Skeletal muscle tissue (tissue), 4 donors: ENCODE results near the gene RAPGEF4. TPM values are rescaled to one million over a fixed set of nuclear protein-coding genes. Genes with fewer than 3 reads are reported as not detected.
"Not testable (repeated sequence)": the region's sequence is repeated elsewhere in the genome, so short reads cannot be mapped to it uniquely, and the experiment has no call there.

ENCODE experiments used
- H3K27ac ChIP-seq: one replicate; pipeline ENCODE4 v1.7.0; 2013; ENCODE audit warnings: mild to moderate bottlenecking, low read depth, low read length, inconsistent platforms
- H3K27me3 ChIP-seq, 3 donors: one replicate each; pipeline ENCODE4 v1.7.0; 2013; ENCODE audit warnings: low read length in 3 of 3; ENCODE audit not compliant: control insufficient read depth in 3 of 3, insufficient read depth in 3 of 3
- H3K36me3 ChIP-seq, 3 donors: one replicate each; pipeline ENCODE4 v1.7.0; 2013; ENCODE audit warnings: low read length in 3 of 3; ENCODE audit not compliant: control insufficient read depth in 3 of 3, insufficient read depth in 3 of 3
- H3K4me1 ChIP-seq, 3 donors: one replicate each; pipeline ENCODE4 v1.7.0; 2013; ENCODE audit warnings: low read length in 3 of 3, mild to moderate bottlenecking in 3 of 3; ENCODE audit not compliant: control insufficient read depth in 3 of 3, insufficient read depth in 3 of 3
- H3K4me3 ChIP-seq, 3 donors: one replicate each; pipeline ENCODE4 v1.7.0; 2013; ENCODE audit warnings: low read length in 3 of 3
- H3K9ac ChIP-seq, 3 donors: one replicate each; pipeline ENCODE4 v1.7.0; 2013; ENCODE audit warnings: low read length in 3 of 3, mild to moderate bottlenecking in 3 of 3, moderate library complexity in 2 of 3, low read depth in 1 of 3
- H3K9me3 ChIP-seq, 3 donors: one replicate each; pipeline ENCODE4 v1.7.0; 2013; ENCODE audit warnings: low read length in 3 of 3; ENCODE audit not compliant: control insufficient read depth in 3 of 3
- total RNA-seq: library from RNA; depleted of rRNA; stranded (reverse); fragments of >200 nt; gene quantifications from one replicate; pipeline ENCODE4 v1.2.3, GENCODE V29; 2014
- donor health status: Osteomylitis.

Gene RAPGEF4
- total RNA-seq, 1 donor from 2014 or later, result 5.7 TPM

GRCh38 chr2:173090973-173091660 lies 355.5 kb downstream of the RAPGEF4 start:
- Histone ChIP-seq H3K4me3 (peak overlapping the region; percentile 57 to 65 (median 60)), H3K4me1 (peaks cover 21 to 32% (median 26%) of the 10 kb centered on the region in 3 donors), H3K9ac (peak overlapping the region; percentile 65 to 89 (median 79)), H3K9me3 (no peaks in the 10 kb centered on the region), H3K36me3 (no peaks in the 10 kb centered on the region), H3K27ac (peak overlapping the region; percentile 98), H3K27me3 (no peaks in the 10 kb centered on the region)

- Histone ChIP-seq H3K27ac (peak overlapping the region; percentile 98), H3K36me3 (peaks cover 0 to 5% (median 3%) of the 10 kb centered on the region in 3 donors), H3K9me3 (no peaks in the 10 kb centered on the region), H3K4me1 (peaks cover 14 to 24% (median 18%) of the 10 kb centered on the region in 3 donors), H3K9ac (peak overlapping the region; percentile 65 to 81 (median 79)), H3K4me3 (peak overlapping the region; percentile 57 to 65 (median 57)), H3K27me3 (no peaks in the 10 kb centered on the region)
Measured at GRCh38 chr2:173091910-173092309, 356.3 kb downstream of the RAPGEF4 start.

- Histone ChIP-seq H3K9me3 (no peaks in the 10 kb centered on the region), H3K9ac (peak overlapping the region; percentile 65 to 81 (median 79)), H3K36me3 (peaks cover 0 to 6% (median 4%) of the 10 kb centered on the region in 3 donors), H3K4me3 (peak overlapping the region; percentile 57 to 65 (median 57)), H3K27me3 (no peaks in the 10 kb centered on the region), H3K27ac (peak overlapping the region; percentile 98), H3K4me1 (peaks cover 10 to 20% (median 12%) of the 10 kb centered on the region in 3 donors)
Measured at GRCh38 chr2:173092844-173093402, 357.3 kb downstream of the RAPGEF4 start.

- H3K36me3 ChIP-seq, H3K9me3 ChIP-seq, H3K9ac ChIP-seq, H3K27me3 ChIP-seq, H3K27ac ChIP-seq: not testable (repeated sequence)
- H3K4me1 ChIP-seq, result peaks cover 9 to 20% (median 10%) of the 10 kb centered on the region in 3 donors
- H3K4me3 ChIP-seq, result peak overlapping the region in 1 of 3 donors; percentile 57
Measured at GRCh38 chr2:173093617-173094016, 358.0 kb downstream of the RAPGEF4 start.

GRCh38 chr2:173094731-173095130 lies 359.1 kb downstream of the RAPGEF4 start:
- peak overlapping the region in 2 of 3 donors; percentile 34 to 60 for H3K9ac ChIP-seq
- H3K4me3 ChIP-seq, result peak overlapping the region in 2 of 3 donors; percentile 19 to 57
- H3K4me1 ChIP-seq, result peaks cover 13 to 25% (median 18%) of the 10 kb centered on the region in 3 donors
- no peaks in the 10 kb centered on the region for H3K9me3 ChIP-seq
- H3K27ac ChIP-seq, result peak overlapping the region; percentile 46
- H3K36me3 ChIP-seq, result peaks cover 0 to 6% (median 5%) of the 10 kb centered on the region in 3 donors
- H3K27me3 ChIP-seq, result no peaks in the 10 kb centered on the region

- H3K4me1 ChIP-seq, result peaks cover 14 to 26% (median 21%) of the 10 kb centered on the region in 3 donors
- peak overlapping the region in 1 of 3 donors; percentile 21 for H3K4me3 ChIP-seq
- no peaks in the 10 kb centered on the region for H3K27me3 ChIP-seq
- H3K9me3 ChIP-seq, result no peaks in the 10 kb centered on the region
- H3K27ac ChIP-seq, result peak overlapping the region; percentile 46
- H3K9ac ChIP-seq, result no peak overlapping the region
- peaks cover 0 to 12% (median 10%) of the 10 kb centered on the region in 3 donors for H3K36me3 ChIP-seq
Measured at GRCh38 chr2:173095356-173095755, 359.7 kb downstream of the RAPGEF4 start.

GRCh38 chr2:173099271-173099670 lies 363.6 kb downstream of the RAPGEF4 start:
- Histone ChIP-seq H3K27me3 (no peaks in the 10 kb centered on the region), H3K4me3 (no peak overlapping the region), H3K4me1 (peaks cover 31 to 52% (median 32%) of the 10 kb centered on the region in 3 donors), H3K36me3 (peaks cover 0 to 14% (median 10%) of the 10 kb centered on the region in 3 donors), H3K27ac (no peak overlapping the region), H3K9ac (no peak overlapping the region), H3K9me3 (no peaks in the 10 kb centered on the region)

- no peaks in the 10 kb centered on the region for H3K9me3 ChIP-seq
- H3K36me3 ChIP-seq, result peaks cover 0 to 14% (median 10%) of the 10 kb centered on the region in 3 donors
- H3K4me3 ChIP-seq, result no peak overlapping the region
- no peaks in the 10 kb centered on the region for H3K27me3 ChIP-seq
- no peak overlapping the region for H3K27ac ChIP-seq
- H3K4me1 ChIP-seq, result peaks cover 32 to 54% (median 33%) of the 10 kb centered on the region in 3 donors
- H3K9ac ChIP-seq, result no peak overlapping the region
Measured at GRCh38 chr2:173099804-173100203, 364.2 kb downstream of the RAPGEF4 start.

GRCh38 chr2:173101687-173102086 lies 366.0 kb downstream of the RAPGEF4 start:
- Histone ChIP-seq H3K36me3 (peaks cover 0 to 13% (median 8%) of the 10 kb centered on the region in 3 donors), H3K9me3 (no peaks in the 10 kb centered on the region), H3K4me3 (no peak overlapping the region), H3K27ac (peak overlapping the region; percentile 28), H3K4me1 (peaks cover 32 to 62% (median 40%) of the 10 kb centered on the region in 3 donors), H3K27me3 (no peaks in the 10 kb centered on the region), H3K9ac (no peak overlapping the region)
